ENCODE measurements around the gene KRTAP10-2.
"Not testable (repeated sequence)": the region's sequence is repeated elsewhere in the genome, so short reads cannot be mapped to it uniquely, and the experiment has no call there.

KRTAP10-2 gene

DNA sequence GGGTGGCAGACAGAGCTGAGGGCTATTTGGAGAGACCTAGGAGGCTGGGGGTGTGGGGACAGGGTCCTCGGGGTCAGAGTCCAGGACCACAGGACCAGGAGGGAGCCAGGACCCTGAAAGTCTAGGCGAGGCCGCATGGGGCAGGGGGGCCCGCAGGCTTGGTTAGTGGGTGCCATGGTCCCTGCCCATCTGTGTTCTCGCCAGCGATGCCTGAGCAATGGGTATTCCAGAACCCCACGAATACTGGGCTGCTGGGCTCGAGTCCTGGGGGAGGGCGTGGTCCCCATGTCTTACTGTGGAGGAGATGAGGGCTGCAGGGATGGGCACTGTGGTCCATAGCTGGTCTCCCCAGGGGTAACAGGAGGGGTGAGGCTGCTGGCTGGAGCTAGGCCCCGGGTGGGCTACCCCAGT, 39.0 kb upstream of the KRTAP10-2 start:
- no peak for ATAC-seq
- Mint-ChIP-seq H3K9me3 (no peaks in the 10 kb centered on the region), H3K36me3 (no peaks in the 10 kb centered on the region), H3K27ac (peak overlapping the region; percentile 50), H3K4me1 (peaks cover 4% of the 10 kb centered on the region), H3K4me3 (no peak overlapping the region)
- DNase-seq (ENCODE audit: low spot score in 2 of 2): peak in 1 of 2 donors; percentile 33

GRCh38 chr21:44589586-44590305, 38.4 kb upstream of the KRTAP10-2 start:
- Mint-ChIP-seq H3K36me3 (no peaks in the 10 kb centered on the region), H3K9me3 (no peaks in the 10 kb centered on the region), H3K4me1 (no peaks in the 10 kb centered on the region), H3K4me3 (no peak overlapping the region), H3K27ac (peak overlapping the region; percentile 50)
- DNase-seq (ENCODE audit: low spot score in 2 of 2) (no peak), ATAC-seq (no peak)

GRCh38 chr21:44589094-44589493, 37.8 kb upstream of the KRTAP10-2 start:
- Mint-ChIP-seq H3K9me3 (no peaks in the 10 kb centered on the region), H3K4me3 (no peak overlapping the region), H3K36me3 (no peaks in the 10 kb centered on the region), H3K27ac (peak overlapping the region; percentile 50), H3K4me1 (no peaks in the 10 kb centered on the region)
- no peak for DNase-seq (ENCODE audit: low spot score in 2 of 2)
- ATAC-seq: no peak

DNA sequence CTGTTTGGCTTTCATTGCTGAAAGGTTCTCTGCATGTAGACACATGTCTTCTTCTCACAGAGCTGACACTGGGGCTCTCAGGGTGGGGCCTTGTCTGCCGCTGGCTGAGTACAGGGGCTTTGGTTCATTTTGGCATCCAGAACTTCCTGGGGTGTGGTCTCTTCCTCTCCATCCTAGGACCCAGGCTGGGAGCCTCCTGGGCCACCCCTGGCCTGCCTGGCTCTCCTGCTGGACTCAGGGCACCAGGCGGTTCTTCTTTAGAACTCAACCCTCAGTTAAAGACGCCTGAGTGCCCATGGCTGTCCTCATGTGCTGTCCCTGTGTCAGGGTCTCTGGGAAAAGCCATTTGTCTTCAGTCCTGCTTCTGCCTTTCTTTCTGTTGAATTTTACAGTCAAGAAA, 34.6 kb upstream of the KRTAP10-2 start:
- H3K9me3 Mint-ChIP-seq: peaks cover 6% of the 10 kb centered on the region
- H3K36me3 Mint-ChIP-seq: no peaks in the 10 kb centered on the region
- no peak for DNase-seq (ENCODE audit: low spot score in 2 of 2)
- H3K4me1 Mint-ChIP-seq: no peaks in the 10 kb centered on the region
- no peak overlapping the region for H3K27ac Mint-ChIP-seq
- no peak for ATAC-seq
- no peak overlapping the region for H3K4me3 Mint-ChIP-seq

DNA sequence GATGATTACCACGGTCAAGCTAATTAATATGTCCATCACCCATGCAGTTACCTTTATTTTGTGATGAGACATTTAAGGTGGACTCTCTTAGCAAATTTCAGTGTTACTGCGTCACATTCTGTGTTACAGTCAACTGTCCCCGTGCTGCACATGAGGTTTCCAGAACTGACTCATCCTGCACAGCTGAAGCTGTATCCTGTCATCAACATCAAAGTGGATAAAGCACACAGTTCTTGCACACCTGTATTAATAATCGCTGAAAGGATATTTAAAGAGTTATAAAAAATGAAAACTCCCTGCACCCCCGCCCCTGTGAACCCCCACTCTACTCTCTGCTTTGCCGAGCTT, 32.5 kb upstream of the KRTAP10-2 start:
- no peak overlapping the region for H3K4me3 Mint-ChIP-seq
- peak; percentile 95 for ATAC-seq
- peak in 1 of 2 donors; percentile 55 for DNase-seq (ENCODE audit: low spot score in 2 of 2)
- peaks cover 9% of the 10 kb centered on the region for H3K9me3 Mint-ChIP-seq
- H3K27ac Mint-ChIP-seq: no peak overlapping the region
- H3K36me3 Mint-ChIP-seq: no peaks in the 10 kb centered on the region
- peaks cover 4% of the 10 kb centered on the region for H3K4me1 Mint-ChIP-seq

DNA sequence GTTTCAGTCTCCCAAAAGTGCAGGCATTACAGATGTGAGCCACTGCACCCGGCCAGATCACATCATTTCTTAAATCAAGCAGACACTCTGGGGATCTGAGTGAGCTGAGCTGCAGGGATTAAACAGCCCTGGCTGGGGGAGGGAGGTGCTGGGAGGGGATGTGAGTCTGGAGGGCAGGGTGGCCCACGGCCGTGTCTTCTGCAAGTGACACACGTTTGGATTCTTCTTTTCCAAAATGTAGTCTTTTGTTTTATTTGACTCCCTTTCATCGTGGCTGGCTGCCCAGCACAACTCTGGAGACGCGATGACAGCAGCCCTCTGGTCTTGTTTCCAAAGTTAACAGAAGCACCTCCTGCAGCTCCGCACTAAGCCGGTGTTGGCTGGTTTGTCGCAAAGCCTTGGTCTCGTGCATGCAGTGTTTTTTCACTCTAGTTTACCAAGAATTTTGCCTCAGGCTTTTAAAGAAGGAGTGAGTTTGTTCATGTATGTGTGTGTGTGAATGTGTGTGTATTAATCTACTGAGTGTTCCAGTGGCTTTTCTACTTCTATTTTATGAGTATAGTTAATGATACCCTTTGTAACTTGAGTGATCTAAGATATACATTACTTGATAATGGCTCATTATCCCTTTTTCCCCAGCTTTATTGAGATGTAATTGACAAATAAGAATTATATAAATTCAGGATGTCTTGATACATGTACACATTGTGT, 31.9 kb upstream of the KRTAP10-2 start:
- no peak overlapping the region for H3K4me3 Mint-ChIP-seq
- DNase-seq (ENCODE audit: low spot score in 2 of 2): no peak
- peaks cover 4% of the 10 kb centered on the region for H3K4me1 Mint-ChIP-seq
- ATAC-seq: no peak
- H3K9me3 Mint-ChIP-seq: peaks cover 9% of the 10 kb centered on the region
- no peak overlapping the region for H3K27ac Mint-ChIP-seq
- no peaks in the 10 kb centered on the region for H3K36me3 Mint-ChIP-seq

DNA sequence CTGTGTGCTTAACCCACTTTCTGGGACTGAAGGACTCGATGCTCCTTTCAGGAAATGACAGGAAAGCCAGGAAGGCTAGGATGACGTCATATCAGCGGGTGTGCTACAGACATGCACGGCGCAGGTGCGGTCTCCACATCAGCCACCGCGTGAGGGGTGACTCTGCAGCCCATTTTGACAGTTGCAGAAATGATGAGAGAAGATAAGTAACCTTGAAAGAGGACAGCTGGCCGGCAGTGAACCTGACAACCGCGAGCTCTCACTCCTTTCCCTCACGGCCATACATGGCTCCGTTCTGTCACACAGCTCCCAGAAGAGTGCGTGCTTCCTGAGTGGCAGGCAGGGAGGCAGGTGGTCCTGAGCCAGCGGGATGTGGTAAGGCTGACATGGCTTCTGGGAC, 30.8 kb upstream of the KRTAP10-2 start:
- Mint-ChIP-seq H3K4me1 (peaks cover 4% of the 10 kb centered on the region), H3K27ac (no peak overlapping the region), H3K4me3 (no peak overlapping the region), H3K9me3 (peaks cover 11% of the 10 kb centered on the region), H3K36me3 (no peaks in the 10 kb centered on the region)
- ATAC-seq (no peak), DNase-seq (ENCODE audit: low spot score in 2 of 2) (no peak)

- no peak for ATAC-seq
- H3K36me3 Mint-ChIP-seq: no peaks in the 10 kb centered on the region
- no peak for DNase-seq (ENCODE audit: low spot score in 2 of 2)
- H3K9me3 Mint-ChIP-seq: peaks cover 15% of the 10 kb centered on the region
- peaks cover 4% of the 10 kb centered on the region for H3K4me1 Mint-ChIP-seq
- H3K4me3 Mint-ChIP-seq: no peak overlapping the region
- no peak overlapping the region for H3K27ac Mint-ChIP-seq
Measured at GRCh38 chr21:44581158-44581557, 29.9 kb upstream of the KRTAP10-2 start.

GRCh38 chr21:44580231-44580821, 29.0 kb upstream of the KRTAP10-2 start, which contains the start of gene KRTAP10-5:
TSS of gene KRTAP10-5 (minus strand) at chr21:44580604. CDS start at chr21:44580578, 26 bp downstream.
- not testable (repeated sequence) for H3K4me3 Mint-ChIP-seq, H3K4me1 Mint-ChIP-seq, H3K27ac Mint-ChIP-seq, ATAC-seq, H3K36me3 Mint-ChIP-seq
- DNase-seq (ENCODE audit: low spot score in 2 of 2): peak in 1 of 2 donors; percentile 38
- H3K9me3 Mint-ChIP-seq: peaks cover 15% of the 10 kb centered on the region

DNA sequence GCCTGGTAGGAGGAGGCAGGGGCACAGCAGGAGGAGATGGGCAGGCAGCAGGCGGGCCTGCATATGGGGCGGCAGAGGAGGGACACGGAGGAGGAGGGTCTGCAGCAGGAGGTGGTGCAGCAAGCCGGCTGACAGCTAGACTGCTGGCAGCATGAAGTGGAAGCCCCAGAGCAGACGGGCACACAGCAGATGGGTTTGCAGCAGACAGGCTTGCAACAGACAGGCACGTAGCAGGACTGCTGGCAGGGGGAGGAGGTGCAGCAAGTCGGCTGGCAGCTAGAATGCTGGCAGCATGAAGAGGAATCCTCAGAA, 28.5 kb upstream of the KRTAP10-2 start:
- Mint-ChIP-seq H3K4me3 (no peak overlapping the region), H3K9me3 (peaks cover 15% of the 10 kb centered on the region), H3K27ac (no peak overlapping the region), H3K4me1 (peaks cover 8% of the 10 kb centered on the region), H3K36me3 (no peaks in the 10 kb centered on the region)
- peak in 1 of 2 donors; percentile 32 for DNase-seq (ENCODE audit: low spot score in 2 of 2)
- ATAC-seq: no peak

- Mint-ChIP-seq H3K9me3 (peaks cover 15% of the 10 kb centered on the region), H3K4me3 (no peak overlapping the region), H3K36me3 (no peaks in the 10 kb centered on the region), H3K4me1 (peaks cover 14% of the 10 kb centered on the region), H3K27ac (no peak overlapping the region)
- ATAC-seq: no peak
- DNase-seq (ENCODE audit: low spot score in 2 of 2): peak in 1 of 2 donors; percentile 30
Measured at GRCh38 chr21:44579056-44579832, 27.9 kb upstream of the KRTAP10-2 start.

- H3K4me1 Mint-ChIP-seq: peaks cover 14% of the 10 kb centered on the region
- no peak overlapping the region for H3K27ac Mint-ChIP-seq
- H3K36me3 Mint-ChIP-seq: no peaks in the 10 kb centered on the region
- H3K9me3 Mint-ChIP-seq: peaks cover 15% of the 10 kb centered on the region
- H3K4me3 Mint-ChIP-seq: no peak overlapping the region
- ATAC-seq (no peak), DNase-seq (ENCODE audit: low spot score in 2 of 2) (no peak)
Measured at GRCh38 chr21:44578371-44579055, 27.2 kb upstream of the KRTAP10-2 start.

DNA sequence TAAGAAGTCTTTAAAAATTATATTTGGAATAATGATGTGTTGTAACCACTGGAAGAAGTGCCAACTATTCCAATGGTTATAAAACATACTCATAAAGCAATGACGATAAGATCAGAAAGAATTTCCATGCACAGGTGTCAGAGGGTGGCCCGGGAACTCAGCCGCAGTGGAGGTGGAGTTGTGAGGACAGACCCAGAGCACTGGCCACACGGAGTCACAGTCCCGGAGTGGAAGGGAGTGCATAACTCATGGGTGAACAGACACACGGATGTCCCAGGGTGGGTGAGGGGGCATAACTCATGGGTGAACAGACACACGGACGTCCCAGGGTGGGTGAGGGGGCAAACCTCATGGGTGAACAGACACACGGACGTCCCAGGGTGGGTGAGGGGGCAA, 24.7 kb upstream of the KRTAP10-2 start:
- H3K27ac Mint-ChIP-seq: no peak overlapping the region
- DNase-seq (ENCODE audit: low spot score in 2 of 2) (no peak), ATAC-seq (no peak)
- peaks cover 10% of the 10 kb centered on the region for H3K9me3 Mint-ChIP-seq
- H3K4me1 Mint-ChIP-seq: peaks cover 14% of the 10 kb centered on the region
- H3K36me3 Mint-ChIP-seq: no peaks in the 10 kb centered on the region
- no peak overlapping the region for H3K4me3 Mint-ChIP-seq

GRCh38 chr21:44575307-44576024, 24.2 kb upstream of the KRTAP10-2 start:
- DNase-seq (ENCODE audit: low spot score in 2 of 2): no peak
- H3K9me3 Mint-ChIP-seq: peaks cover 8% of the 10 kb centered on the region
- no peak overlapping the region for H3K27ac Mint-ChIP-seq
- ATAC-seq: no peak
- no peaks in the 10 kb centered on the region for H3K36me3 Mint-ChIP-seq
- peaks cover 14% of the 10 kb centered on the region for H3K4me1 Mint-ChIP-seq
- no peak overlapping the region for H3K4me3 Mint-ChIP-seq
